GM21717 (cell line): ENCODE data around the gene JPT1.
"Not testable (repeated sequence)": the region's sequence is repeated elsewhere in the genome, so short reads cannot be mapped to it uniquely, and the experiment has no call there.

ENCODE experiments used
- ATAC-seq: cut with Tn5 transposase; IDR thresholded peaks from one replicate; pipeline ENCODE4 v1.9.1; 2021; ENCODE audit warnings: mild to moderate bottlenecking, moderate library complexity; ENCODE audit not compliant: unreplicated experiment

Gene JPT1

GRCh38 chr17:75131278-75132017, 22.9 kb downstream of the JPT1 start, which contains the start of gene NT5C:
Gene NT5C (minus strand): TSS chr17:75131742. CDS start chr17:75131707, 35 bp downstream.
- peak; percentile 67 for ATAC-seq

GRCh38 chr17:75130632-75131277, 23.6 kb downstream of the JPT1 start:
- ATAC-seq: peak; percentile 22

GRCh38 chr17:75130059-75130631, 24.2 kb downstream of the JPT1 start:
- no peak for ATAC-seq

GRCh38 chr17:75129576-75129975, 24.7 kb downstream of the JPT1 start:
- ATAC-seq: no peak

GRCh38 chr17:75128694-75129505, 25.4 kb downstream of the JPT1 start:
- ATAC-seq: no peak

- not testable (repeated sequence) for ATAC-seq
Observed at GRCh38 chr17:75127936-75128335, 26.4 kb downstream of the JPT1 start.

GRCh38 chr17:75126954-75127353, 27.4 kb downstream of the JPT1 start:
- no peak for ATAC-seq

- ATAC-seq: no peak
Observed at GRCh38 chr17:75125984-75126383, 28.3 kb downstream of the JPT1 start.

- no peak for ATAC-seq
Observed at GRCh38 chr17:75124819-75125162, 29.5 kb downstream of the JPT1 start.

GRCh38 chr17:75124041-75124818, 30.1 kb downstream of the JPT1 start:
- ATAC-seq: no peak

GRCh38 chr17:75118307-75118706, 36.0 kb downstream of the JPT1 start:
- no peak for ATAC-seq

- no peak for ATAC-seq
Observed at GRCh38 chr17:75116737-75117136, 37.6 kb downstream of the JPT1 start.

- no peak for ATAC-seq
Observed at GRCh38 chr17:75115555-75115954, 38.8 kb downstream of the JPT1 start.

- ATAC-seq: no peak
Observed at GRCh38 chr17:75114552-75115314, 39.6 kb downstream of the JPT1 start.

GRCh38 chr17:75113798-75114551, 40.3 kb downstream of the JPT1 start:
- ATAC-seq: no peak

GRCh38 chr17:75111777-75112335, 42.5 kb downstream of the JPT1 start:
- ATAC-seq: no peak

GRCh38 chr17:75110234-75110937, 43.9 kb downstream of the JPT1 start:
- no peak for ATAC-seq
